ENCODE data around the gene CATSPERD.

Gene CATSPERD, protein sequence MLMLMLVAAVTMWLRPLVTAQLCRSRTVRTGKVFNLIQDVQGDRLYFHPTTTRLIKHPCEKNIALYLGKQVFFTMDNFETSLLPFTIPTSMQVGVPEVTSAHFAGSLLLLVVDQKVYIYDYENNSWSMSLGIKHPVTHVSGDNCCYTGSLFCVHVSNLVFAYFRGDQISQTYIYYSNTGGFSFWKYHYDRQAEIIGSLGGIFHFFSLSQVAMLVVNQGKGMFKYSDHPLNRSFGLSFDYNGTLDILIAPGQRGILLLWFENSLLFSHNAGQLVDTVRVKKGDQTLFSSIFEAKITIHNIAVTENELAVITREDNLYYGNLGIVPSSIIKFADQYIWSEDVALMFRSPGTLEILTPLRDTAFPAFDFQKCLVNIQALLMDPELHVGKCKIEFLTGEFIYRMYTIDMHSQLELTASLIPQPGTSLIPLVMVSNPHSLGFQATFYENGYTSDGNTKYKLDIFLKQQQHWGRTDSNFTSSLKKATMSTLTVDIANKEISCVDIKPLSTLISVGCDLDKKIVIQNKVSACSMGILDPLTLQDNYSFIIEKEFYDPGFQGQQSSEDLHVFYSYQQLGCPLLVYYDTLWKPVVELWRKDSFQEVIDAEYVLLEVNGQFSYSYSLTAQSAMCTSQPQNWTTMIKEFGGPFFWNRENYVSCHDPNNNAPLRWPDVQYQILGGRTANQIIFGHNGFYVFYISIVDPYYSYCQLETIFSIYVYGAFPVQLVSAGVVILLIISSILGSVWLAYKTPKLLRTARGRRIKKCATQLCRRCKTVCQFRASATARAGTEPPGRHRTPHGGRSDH

DNA sequence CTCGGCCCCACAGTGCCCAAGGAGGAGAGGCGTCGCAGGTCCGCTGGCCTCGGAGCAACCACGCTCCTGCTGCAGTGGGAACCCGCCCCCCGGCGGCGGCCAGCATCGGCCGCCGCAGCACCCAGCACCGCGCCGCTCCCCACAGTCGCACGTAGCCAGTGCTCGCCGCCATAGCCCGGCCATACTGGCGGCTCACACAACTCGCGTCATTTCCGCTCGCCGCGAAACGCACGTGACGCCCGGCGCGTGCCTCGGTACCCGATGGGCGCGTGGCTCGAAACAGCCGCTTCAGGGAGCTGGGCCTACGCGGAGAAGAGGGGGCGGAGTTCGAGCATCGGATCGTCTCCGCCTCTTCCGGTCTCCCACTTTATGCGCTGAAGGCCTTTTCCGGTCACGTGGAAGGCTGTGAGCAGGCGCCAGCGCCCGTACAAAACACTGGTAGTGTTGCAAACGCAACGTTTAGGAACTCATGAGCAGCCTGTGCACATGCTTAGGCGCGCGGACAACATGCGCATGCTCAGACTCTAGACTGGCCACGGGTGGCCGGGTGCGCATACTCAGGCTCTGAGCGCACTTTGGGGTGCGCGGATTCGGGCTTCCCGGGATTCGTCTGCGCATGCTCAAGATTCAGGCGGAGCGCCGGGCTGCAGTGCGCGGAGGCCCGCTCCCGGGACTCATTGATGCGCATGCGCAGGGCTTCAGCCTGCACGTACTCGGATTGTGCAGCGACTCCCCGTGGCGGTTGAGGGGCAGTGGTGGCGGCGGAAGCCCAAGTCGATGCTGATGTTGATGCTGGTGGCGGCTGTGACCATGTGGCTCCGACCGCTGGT is at the start of gene CATSPERD, which contains the start of gene LONP1:
CATSPERD (plus strand) TSS at position 677 of the 830 bp plus-strand sequence; CDS start at position 778, 101 bp downstream.
LONP1 (minus strand) TSS at position 186 of the 830 bp plus-strand sequence; CDS start at position 172, 14 bp downstream.
- no peaks in the 10 kb centered on the region for H3K27me3 Mint-ChIP-seq
- ATAC-seq (ENCODE audit: low read depth) (peak; percentile 85), DNase-seq (ENCODE audit: low spot score in 2 of 2) (peak; percentile 97 to 98)
- peaks cover 6% of the 10 kb centered on the region for H3K36me3 Mint-ChIP-seq
- H3K9me3 Mint-ChIP-seq: no peaks in the 10 kb centered on the region
- peak within 1 kb of the TSS; percentile 92 for H3K4me3 Mint-ChIP-seq
- H3K4me1 Mint-ChIP-seq: peaks cover 14% of the 10 kb centered on the region
- peak within 1 kb of the TSS; percentile 96 for H3K27ac Mint-ChIP-seq

DNA sequence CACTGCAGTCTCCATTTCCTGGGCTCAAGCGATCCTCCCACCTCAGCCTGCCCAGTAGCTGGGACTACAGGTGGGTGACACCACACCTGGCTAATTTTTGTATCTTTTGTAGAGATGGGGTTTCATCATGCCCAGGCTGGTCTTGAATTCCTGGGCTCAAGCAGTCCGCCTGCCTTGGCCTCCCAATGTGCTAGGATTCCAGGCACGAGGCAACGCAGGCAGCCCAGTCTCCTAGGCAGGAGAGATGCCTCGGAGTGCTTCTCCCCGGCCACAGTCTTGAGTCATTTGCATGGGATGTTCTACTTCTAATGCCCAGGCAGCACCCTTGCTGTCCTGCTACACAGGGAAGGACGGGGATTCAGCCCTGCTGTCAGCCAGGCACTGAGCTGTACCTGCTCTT is 48.8 kb upstream of the CATSPERD start:
- ATAC-seq (ENCODE audit: low read depth) (no peak), DNase-seq (ENCODE audit: low spot score in 2 of 2) (no peak)
- Mint-ChIP-seq H3K4me3 (no peak overlapping the region), H3K27ac (peak overlapping the region; percentile 68), H3K9me3 (peaks cover 5% of the 10 kb centered on the region), H3K27me3 (no peaks in the 10 kb centered on the region), H3K36me3 (peaks cover 14% of the 10 kb centered on the region), H3K4me1 (peaks cover 7% of the 10 kb centered on the region)

DNA sequence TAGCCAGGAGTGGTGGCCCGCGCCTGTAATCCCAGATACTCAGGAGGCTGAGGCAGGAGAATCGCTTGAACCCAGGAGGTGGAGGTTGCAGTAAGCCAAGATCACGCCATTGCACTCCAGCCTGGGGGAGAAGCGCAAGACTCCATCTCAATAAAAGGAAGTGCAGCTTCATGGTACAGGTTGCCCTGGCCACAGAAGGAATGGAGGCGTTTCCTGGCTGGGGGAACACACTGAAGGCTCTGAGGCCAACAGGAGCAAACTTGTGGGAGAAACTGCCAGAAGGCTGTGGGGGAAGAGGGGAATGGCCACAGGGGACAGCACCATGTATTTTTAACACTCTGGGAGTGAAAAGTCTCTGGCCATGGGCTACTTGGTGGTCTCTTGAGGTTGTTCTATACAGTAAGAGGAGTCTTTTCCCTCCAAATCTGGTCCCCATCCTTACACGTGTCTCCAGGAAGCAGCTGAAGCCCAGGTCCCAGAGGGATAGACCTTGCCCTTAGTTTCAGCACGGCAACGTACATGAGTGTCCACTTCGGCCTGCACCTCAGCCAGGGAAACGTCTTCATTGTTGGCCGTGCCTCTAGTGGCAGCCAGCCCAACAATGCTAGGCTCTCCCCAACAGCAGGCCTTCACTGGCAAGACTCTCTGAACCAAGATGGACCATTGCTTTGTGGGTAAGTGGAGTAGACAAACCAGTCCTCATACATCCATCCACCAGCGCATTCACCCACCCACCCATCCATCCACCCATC is 47.6 kb upstream of the CATSPERD start:
- H3K27me3 Mint-ChIP-seq: no peaks in the 10 kb centered on the region
- H3K27ac Mint-ChIP-seq: no peak overlapping the region
- peaks cover 7% of the 10 kb centered on the region for H3K36me3 Mint-ChIP-seq

DNA sequence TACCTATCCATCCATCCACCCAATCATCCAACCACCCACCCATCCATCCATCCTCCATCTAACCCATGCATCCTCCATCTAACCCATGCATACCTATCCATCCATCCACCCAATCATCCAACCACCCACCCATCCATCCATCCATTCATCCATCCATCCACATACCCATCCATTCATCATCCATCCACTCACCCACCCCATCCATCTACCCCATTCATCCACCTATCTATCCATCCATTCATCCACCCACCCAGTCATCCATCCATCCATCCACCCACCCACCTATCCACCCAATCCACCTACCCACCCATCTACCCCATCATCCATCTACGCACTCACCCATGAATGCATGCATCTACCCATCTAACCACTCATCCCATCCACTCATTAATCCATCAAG is 46.7 kb upstream of the CATSPERD start:
- Mint-ChIP-seq H3K27me3 (no peaks in the 10 kb centered on the region), H3K4me3 (no peak overlapping the region), H3K9me3 (peaks cover 5% of the 10 kb centered on the region), H3K27ac (no peak overlapping the region), H3K4me1 (peaks cover 7% of the 10 kb centered on the region), H3K36me3 (peaks cover 7% of the 10 kb centered on the region)
- DNase-seq (ENCODE audit: low spot score in 2 of 2) (no peak), ATAC-seq (ENCODE audit: low read depth) (no peak)

More for the DNA sequence above, 47.6 kb upstream of the CATSPERD start:
- Mint-ChIP-seq H3K9me3 (peaks cover 5% of the 10 kb centered on the region), H3K4me1 (peaks cover 7% of the 10 kb centered on the region), H3K4me3 (no peak overlapping the region)
- no peak for ATAC-seq (ENCODE audit: low read depth)
- no peak for DNase-seq (ENCODE audit: low spot score in 2 of 2)

DNA sequence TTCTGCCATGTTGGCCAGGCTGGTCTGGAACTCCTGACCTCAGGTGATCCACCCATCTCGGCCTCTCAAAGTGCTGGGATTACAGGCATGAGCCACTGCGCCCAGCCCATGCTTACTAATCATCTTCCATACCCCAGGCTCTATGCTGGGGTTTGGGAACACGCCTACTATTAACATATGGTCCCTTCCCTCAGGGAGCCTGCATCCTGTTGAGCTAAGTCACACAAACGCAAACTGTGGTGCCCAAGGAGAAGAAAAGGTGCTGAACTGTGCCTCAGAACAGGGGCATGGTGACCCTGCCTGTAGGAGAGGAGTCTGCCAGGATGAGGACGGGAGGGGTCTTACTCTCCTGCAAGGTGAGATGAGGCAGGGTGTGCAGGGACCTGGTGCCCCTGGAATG is 45.7 kb upstream of the CATSPERD start:
- Mint-ChIP-seq H3K9me3 (peaks cover 5% of the 10 kb centered on the region), H3K4me3 (no peak overlapping the region)

DNA sequence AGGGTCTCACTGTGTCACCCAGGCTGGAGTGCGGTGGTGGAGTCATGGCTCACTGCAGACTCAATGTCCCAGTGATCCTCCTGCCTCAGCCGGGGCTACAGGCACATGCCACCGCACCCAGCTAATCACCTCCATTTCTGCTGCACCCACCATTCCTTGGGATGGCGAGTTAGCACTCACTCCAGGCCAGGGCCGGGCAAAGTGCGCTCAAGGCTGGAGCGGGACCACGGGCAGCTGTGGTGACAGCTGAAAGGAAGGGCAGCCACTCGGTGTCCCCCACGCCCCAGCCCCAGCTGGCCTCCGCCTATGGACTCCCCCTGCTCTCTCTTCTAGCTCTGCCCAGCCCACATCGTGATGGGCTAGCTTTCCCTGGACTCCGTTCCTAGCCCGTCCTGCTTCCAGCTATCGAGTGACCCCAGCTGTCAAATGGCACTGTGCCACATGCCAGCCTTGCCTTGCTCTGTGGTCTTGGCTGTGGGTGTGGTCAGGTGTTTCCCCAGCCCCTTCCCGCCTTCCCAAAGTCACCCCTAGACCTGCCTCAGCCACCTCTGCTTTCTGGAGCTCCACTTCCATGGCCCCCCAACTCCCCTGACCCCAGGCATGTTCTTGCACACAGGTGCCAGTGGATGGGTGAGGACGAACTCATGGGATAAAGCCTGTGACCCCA is 44.2 kb upstream of the CATSPERD start:
- peak overlapping the region; percentile 43 for H3K27ac Mint-ChIP-seq
- H3K36me3 Mint-ChIP-seq: peaks cover 5% of the 10 kb centered on the region
- H3K4me1 Mint-ChIP-seq: peaks cover 19% of the 10 kb centered on the region
- no peak overlapping the region for H3K4me3 Mint-ChIP-seq
- no peaks in the 10 kb centered on the region for H3K27me3 Mint-ChIP-seq
- peaks cover 5% of the 10 kb centered on the region for H3K9me3 Mint-ChIP-seq
- ATAC-seq (ENCODE audit: low read depth) (no peak), DNase-seq (ENCODE audit: low spot score in 2 of 2) (no peak)

More for the DNA sequence above, 45.7 kb upstream of the CATSPERD start:
- peak overlapping the region; percentile 41 for H3K27ac Mint-ChIP-seq
- DNase-seq (ENCODE audit: low spot score in 2 of 2) (no peak), ATAC-seq (ENCODE audit: low read depth) (no peak)
- peaks cover 5% of the 10 kb centered on the region for H3K36me3 Mint-ChIP-seq
- H3K27me3 Mint-ChIP-seq: no peaks in the 10 kb centered on the region
- H3K4me1 Mint-ChIP-seq: peaks cover 15% of the 10 kb centered on the region

DNA sequence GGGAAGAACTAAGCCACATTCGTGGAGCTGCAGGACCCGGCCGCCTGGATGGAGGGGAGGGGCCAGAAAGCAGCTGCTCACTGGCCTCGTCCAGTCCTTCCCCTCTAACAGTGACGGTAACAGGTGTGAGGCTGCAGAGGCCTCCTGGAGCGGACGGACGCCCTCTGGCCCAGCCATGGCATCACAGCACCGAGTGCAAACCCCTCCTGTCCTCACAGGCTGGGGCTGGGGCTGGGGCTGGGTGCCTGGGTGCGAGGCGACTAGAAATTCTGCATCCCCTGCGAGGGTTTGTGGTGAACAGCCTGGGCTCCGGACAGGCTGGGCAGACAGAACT is 43.7 kb upstream of the CATSPERD start:
- H3K27ac Mint-ChIP-seq: no peak overlapping the region
- peaks cover 5% of the 10 kb centered on the region for H3K36me3 Mint-ChIP-seq
- no peaks in the 10 kb centered on the region for H3K27me3 Mint-ChIP-seq
- H3K4me3 Mint-ChIP-seq: no peak overlapping the region
- peaks cover 8% of the 10 kb centered on the region for H3K9me3 Mint-ChIP-seq
- no peak for DNase-seq (ENCODE audit: low spot score in 2 of 2)
- ATAC-seq (ENCODE audit: low read depth): no peak
- H3K4me1 Mint-ChIP-seq: peaks cover 24% of the 10 kb centered on the region

DNA sequence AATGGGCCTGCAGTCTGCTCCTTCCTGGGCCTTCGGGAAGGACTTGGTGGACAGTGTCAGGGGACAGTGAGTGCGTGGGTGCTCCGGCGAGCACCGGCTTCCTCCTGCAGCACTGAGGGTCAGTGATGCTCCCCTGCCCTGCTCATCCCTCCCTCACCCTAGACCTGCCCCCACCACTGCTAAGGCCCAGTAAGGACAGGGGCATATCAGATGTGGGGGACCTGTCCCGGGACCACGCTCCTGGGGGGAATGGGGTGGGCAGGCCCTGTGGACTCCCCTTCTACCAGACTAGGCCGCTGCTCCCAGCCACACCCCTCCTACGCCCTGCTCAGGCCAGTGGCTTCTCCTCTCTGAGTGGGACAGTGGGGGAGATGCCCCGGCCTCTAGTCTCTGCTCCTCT is 43.3 kb upstream of the CATSPERD start:
- no peak overlapping the region for H3K27ac Mint-ChIP-seq
- peaks cover 28% of the 10 kb centered on the region for H3K4me1 Mint-ChIP-seq
- no peaks in the 10 kb centered on the region for H3K27me3 Mint-ChIP-seq
- H3K36me3 Mint-ChIP-seq: peaks cover 5% of the 10 kb centered on the region
- peaks cover 8% of the 10 kb centered on the region for H3K9me3 Mint-ChIP-seq
- DNase-seq (ENCODE audit: low spot score in 2 of 2) (no peak), ATAC-seq (ENCODE audit: low read depth) (no peak)
- H3K4me3 Mint-ChIP-seq: no peak overlapping the region

DNA sequence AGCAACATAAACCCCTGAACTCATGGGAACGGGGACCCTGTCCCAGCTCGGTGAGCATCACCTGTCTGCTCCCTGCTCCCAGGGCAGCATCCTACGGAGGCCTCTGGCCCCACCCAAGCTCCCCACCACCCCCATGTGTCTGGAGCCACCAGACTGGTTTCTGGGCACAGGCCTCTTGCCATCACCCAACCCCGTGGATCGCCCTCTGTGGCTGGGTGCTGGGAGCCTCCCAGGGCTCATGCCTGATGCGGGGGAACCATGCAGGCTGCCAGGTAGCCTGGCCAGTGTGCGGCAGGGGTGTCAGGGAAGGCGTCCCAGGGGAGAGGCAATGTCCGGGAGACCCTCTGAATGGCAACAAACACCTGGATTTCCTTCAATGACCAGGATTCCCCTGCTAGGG is 42.9 kb upstream of the CATSPERD start:
- H3K27me3 Mint-ChIP-seq: no peaks in the 10 kb centered on the region
- DNase-seq (ENCODE audit: low spot score in 2 of 2) (no peak), ATAC-seq (ENCODE audit: low read depth) (no peak)
- H3K9me3 Mint-ChIP-seq: peaks cover 8% of the 10 kb centered on the region
- peaks cover 5% of the 10 kb centered on the region for H3K36me3 Mint-ChIP-seq
- no peak overlapping the region for H3K27ac Mint-ChIP-seq
- no peak overlapping the region for H3K4me3 Mint-ChIP-seq
- peaks cover 30% of the 10 kb centered on the region for H3K4me1 Mint-ChIP-seq

DNA sequence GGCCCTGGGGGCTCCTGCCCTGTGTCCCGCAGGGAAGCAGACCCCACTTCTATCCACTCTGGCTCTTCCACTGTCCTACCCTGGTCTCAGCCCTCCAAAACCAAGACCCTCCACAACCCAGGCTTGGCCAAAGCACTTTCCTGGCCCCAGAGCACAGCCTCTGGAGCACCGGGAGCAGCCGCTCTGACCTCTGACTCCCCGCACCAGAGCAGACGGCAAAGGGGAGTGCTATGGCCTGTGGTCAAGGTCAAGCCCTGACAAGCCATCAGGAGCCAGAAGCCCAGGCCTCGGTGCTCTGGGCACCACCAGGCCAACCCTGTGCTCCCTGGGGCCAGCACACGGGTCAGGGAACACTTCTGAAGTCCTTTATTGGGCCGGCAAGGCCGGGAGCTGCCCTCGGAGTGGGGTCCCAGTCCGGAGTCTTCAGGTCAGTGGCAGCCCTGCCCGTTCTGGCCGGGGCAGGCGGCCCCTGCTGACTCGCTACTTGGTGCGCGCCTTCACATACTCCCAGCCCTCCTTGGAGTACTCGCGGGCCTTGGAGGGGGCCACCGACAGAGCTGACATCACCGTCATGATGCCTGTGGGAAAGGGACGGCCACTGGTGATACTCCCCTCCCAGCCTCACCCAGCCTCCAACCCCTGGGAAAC is 42.2 kb upstream of the CATSPERD start:
- H3K4me1 Mint-ChIP-seq: peaks cover 30% of the 10 kb centered on the region
- peaks cover 5% of the 10 kb centered on the region for H3K36me3 Mint-ChIP-seq
- no peaks in the 10 kb centered on the region for H3K27me3 Mint-ChIP-seq
- DNase-seq (ENCODE audit: low spot score in 2 of 2) (no peak), ATAC-seq (ENCODE audit: low read depth) (no peak)
- H3K27ac Mint-ChIP-seq: no peak overlapping the region
- peaks cover 8% of the 10 kb centered on the region for H3K9me3 Mint-ChIP-seq
- no peak overlapping the region for H3K4me3 Mint-ChIP-seq

DNA sequence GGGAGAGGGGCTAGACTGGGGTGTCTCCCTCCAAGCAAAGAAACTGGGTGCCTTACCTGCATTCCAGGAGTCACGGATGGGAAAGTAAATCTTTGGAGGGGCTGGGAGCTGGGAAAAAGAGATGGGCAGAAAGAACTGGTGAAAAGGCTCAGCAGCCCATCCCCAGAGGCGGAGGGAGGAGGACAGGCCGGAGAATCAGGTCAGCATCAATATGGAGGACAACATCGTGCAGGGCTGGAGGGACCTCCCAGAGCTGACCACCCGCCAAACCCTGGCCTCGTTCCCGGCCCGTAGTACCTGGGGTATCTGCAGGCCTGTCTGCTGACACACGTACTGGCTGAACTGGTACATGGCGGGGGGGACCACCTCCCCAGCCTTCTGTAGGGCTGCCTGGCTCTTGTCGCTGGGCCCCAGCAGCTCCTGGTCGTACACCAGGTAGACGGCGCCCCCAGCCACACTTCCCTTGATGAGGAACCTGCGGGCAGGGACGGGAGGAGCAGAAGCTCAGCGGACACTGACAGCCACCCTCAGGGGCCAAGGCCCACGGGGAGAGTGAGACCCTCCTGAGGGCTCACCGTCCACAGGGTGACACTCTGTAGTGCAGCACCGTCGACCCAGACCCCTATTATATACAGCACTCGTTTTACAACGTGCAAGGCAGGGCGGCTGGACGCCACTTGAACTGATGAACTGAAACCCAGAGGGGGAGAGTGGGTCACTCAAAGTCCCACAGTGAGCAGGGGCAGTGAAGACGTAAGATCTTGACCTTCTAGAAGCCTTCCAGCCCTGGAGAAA is 41.0 kb upstream of the CATSPERD start:
- Mint-ChIP-seq H3K27me3 (no peaks in the 10 kb centered on the region), H3K4me3 (peak overlapping the region; percentile 79), H3K36me3 (no peaks in the 10 kb centered on the region), H3K9me3 (peaks cover 3% of the 10 kb centered on the region), H3K4me1 (peaks cover 26% of the 10 kb centered on the region), H3K27ac (peak overlapping the region; percentile 96)
- ATAC-seq (ENCODE audit: low read depth): no peak
- DNase-seq (ENCODE audit: low spot score in 2 of 2): no peak

DNA sequence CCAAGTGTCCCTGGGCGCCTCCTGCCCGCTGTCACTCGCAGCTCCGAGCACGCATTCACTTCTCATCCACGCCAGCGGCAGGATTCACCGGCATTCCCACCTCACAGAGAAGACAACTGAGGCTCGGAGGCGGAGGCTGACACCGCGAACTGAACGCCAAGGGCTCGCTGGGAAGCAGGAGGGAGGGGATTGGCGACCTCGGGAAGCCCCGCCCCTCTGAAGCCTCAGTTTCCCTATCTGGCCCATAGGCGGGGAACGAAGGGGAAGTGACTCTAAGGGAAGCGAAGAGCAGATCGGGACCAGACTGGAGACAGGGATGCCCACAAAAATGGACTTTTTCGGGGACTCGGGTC is 40.4 kb upstream of the CATSPERD start:
- Mint-ChIP-seq H3K36me3 (no peaks in the 10 kb centered on the region), H3K4me1 (peaks cover 26% of the 10 kb centered on the region), H3K27me3 (no peaks in the 10 kb centered on the region), H3K9me3 (peaks cover 3% of the 10 kb centered on the region), H3K27ac (peak overlapping the region; percentile 96), H3K4me3 (peak overlapping the region; percentile 79)
- ATAC-seq (ENCODE audit: low read depth): no peak
- DNase-seq (ENCODE audit: low spot score in 2 of 2): no peak
